Ascending aorta (tissue), 2 donors: Measurements from ENCODE around the gene WDR62. TPM values are rescaled to one million over a fixed set of nuclear protein-coding genes. Genes with fewer than 3 reads are reported as not detected.

Experiments used
- DNase-seq, 2 donors: peaks; one replicate each; pipeline ENCODE4 v3.0.0-alpha.2; 2019; ENCODE audit warnings: low spot score in 2 of 2
- H3K27ac ChIP-seq, 2 donors: fragments of 200-600 bp; sonication (generic); one replicate each; pipeline ENCODE4 v1.5.1; 2016 to 2017; ENCODE audit warnings: mild to moderate bottlenecking in 1 of 2
- H3K27me3 ChIP-seq: fragments of 200-600 bp; sonication (generic); one replicate; pipeline ENCODE4 v1.5.1; 2017
- H3K36me3 ChIP-seq, 2 donors: fragments of 200-600 bp; sonication (generic); one replicate each; pipeline ENCODE4 v1.5.1; 2016
- H3K4me1 ChIP-seq, 2 donors: fragments of 200-600 bp; sonication (generic); one replicate each; pipeline ENCODE4 v1.5.1; 2016 to 2017; ENCODE audit warnings: mild to moderate bottlenecking in 1 of 2
- H3K4me3 ChIP-seq, 2 donors: fragments of 200-600 bp; sonication (generic); one replicate each; pipeline ENCODE4 v1.5.1; 2016 to 2017; ENCODE audit warnings: mild to moderate bottlenecking in 1 of 2
- H3K9me3 ChIP-seq, 2 donors: fragments of 200-600 bp; sonication (generic); one replicate each; pipeline ENCODE4 v1.5.1; 2016
- intact Hi-C: fragments of 100-400 bp; cut with DNase I; formaldehyde crosslinking; loops from one replicate; pipeline ENCODE4 v1.15.1; 2023
- total RNA-seq: library from RNA; depleted of rRNA; stranded (reverse); fragments of >200 nt; gene quantifications from one replicate; pipeline ENCODE4 v1.1.0, GENCODE V29; 2016
- TF ChIP-seq, protein P1 (sequence below), 3 experiments: fragments of 200-600 bp in 2 of 3; fragments of 450-650 bp in 1 of 3; sonication (generic) in 2 of 3; IDR thresholded peaks; one replicate each; pipeline ENCODE4 v1.5.1; 2016 to 2019; ENCODE audit warnings: antibody characterized with exemption in 3 of 3, mild to moderate bottlenecking in 1 of 3, moderate library complexity in 1 of 3

The WDR62 gene
- total RNA-seq, 1 donor from 2014 or later: not detected

GRCh38 chr19:36089847-36090246, 35.1 kb downstream of the WDR62 start:
- Histone ChIP-seq H3K4me1 (no peaks in the 10 kb centered on the region), H3K27me3 (no peaks in the 10 kb centered on the region), H3K36me3 (no peaks in the 10 kb centered on the region), H3K27ac (no peak overlapping the region), H3K9me3 (no peaks in the 10 kb centered on the region), H3K4me3 (no peak overlapping the region)
- intact Hi-C loops: no loop called here
- no peak for DNase-seq
- TF ChIP-seq, protein P1, sequence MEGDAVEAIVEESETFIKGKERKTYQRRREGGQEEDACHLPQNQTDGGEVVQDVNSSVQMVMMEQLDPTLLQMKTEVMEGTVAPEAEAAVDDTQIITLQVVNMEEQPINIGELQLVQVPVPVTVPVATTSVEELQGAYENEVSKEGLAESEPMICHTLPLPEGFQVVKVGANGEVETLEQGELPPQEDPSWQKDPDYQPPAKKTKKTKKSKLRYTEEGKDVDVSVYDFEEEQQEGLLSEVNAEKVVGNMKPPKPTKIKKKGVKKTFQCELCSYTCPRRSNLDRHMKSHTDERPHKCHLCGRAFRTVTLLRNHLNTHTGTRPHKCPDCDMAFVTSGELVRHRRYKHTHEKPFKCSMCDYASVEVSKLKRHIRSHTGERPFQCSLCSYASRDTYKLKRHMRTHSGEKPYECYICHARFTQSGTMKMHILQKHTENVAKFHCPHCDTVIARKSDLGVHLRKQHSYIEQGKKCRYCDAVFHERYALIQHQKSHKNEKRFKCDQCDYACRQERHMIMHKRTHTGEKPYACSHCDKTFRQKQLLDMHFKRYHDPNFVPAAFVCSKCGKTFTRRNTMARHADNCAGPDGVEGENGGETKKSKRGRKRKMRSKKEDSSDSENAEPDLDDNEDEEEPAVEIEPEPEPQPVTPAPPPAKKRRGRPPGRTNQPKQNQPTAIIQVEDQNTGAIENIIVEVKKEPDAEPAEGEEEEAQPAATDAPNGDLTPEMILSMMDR (IDR thresholded peaks at IDR 0.05): no peak

DNA sequence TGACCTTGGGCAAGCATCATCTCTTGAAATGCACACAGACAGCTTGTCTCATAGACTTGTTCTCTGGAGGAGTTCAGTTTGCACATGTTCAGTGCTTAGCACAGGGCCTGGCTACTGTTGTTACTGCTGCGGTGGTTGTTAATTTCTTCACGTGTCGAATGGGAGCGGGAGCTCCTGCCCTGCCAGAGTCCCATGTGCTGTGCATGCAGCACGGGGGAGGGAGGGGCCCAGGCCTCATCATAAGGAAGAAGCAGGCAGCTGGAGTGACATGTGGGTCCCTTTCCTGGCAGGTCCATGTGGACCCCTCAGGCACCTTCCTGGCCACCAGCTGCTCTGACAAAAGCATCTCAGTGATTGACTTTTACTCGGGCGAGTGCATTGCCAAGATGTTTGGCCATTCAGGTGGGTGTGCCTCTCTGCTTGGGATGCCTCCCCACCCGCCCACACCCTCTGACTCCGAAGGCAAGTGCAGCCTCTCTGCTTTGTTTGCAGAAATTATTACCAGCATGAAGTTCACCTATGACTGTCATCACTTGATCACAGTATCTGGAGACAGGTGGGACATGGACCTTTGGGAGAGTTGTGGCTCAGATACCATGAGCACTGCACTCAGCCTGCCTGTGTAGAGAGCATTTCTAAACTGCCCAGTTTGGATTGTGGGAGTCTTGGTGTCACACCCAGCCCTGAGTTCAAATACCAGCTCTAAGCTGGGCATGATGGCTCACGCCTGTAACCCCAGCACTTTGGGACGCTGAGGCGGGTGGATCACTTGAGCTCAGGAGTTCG, 36.4 kb downstream of the WDR62 start:
- no peak overlapping the region for H3K27ac ChIP-seq
- no peaks in the 10 kb centered on the region for H3K27me3 ChIP-seq
- no peaks in the 10 kb centered on the region for H3K9me3 ChIP-seq
- TF ChIP-seq, protein P1 (IDR thresholded peaks at IDR 0.05): no peak
- H3K36me3 ChIP-seq: no peaks in the 10 kb centered on the region
- intact Hi-C loops: no loop called here
- no peaks in the 10 kb centered on the region for H3K4me1 ChIP-seq
- no peak overlapping the region for H3K4me3 ChIP-seq
- DNase-seq: no peak

DNA sequence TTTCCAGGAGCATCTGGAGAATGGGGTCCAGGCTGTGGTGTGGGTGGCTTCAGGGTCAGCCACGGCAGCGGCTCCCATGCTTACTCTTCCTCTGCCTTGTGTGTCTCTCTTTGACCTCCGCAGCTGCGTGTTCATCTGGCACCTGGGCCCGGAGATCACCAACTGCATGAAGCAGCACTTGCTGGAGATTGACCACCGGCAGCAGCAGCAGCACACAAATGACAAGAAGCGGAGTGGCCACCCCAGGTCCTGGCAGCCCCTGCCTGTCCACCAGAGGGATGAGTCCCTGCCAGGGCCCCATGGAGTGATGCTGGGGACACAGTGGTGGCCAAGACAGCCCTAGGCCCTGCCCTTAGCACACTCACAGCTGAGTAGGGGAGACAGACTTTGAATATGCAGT, 37.9 kb downstream of the WDR62 start:
- intact Hi-C loops: no loop called here
- no peaks in the 10 kb centered on the region for H3K36me3 ChIP-seq
- no peak for DNase-seq
- no peaks in the 10 kb centered on the region for H3K27me3 ChIP-seq
- H3K27ac ChIP-seq: no peak overlapping the region
- no peak overlapping the region for H3K4me3 ChIP-seq
- no peaks in the 10 kb centered on the region for H3K9me3 ChIP-seq
- H3K4me1 ChIP-seq: no peaks in the 10 kb centered on the region
- TF ChIP-seq, protein P1 (IDR thresholded peaks at IDR 0.05): no peak

DNA sequence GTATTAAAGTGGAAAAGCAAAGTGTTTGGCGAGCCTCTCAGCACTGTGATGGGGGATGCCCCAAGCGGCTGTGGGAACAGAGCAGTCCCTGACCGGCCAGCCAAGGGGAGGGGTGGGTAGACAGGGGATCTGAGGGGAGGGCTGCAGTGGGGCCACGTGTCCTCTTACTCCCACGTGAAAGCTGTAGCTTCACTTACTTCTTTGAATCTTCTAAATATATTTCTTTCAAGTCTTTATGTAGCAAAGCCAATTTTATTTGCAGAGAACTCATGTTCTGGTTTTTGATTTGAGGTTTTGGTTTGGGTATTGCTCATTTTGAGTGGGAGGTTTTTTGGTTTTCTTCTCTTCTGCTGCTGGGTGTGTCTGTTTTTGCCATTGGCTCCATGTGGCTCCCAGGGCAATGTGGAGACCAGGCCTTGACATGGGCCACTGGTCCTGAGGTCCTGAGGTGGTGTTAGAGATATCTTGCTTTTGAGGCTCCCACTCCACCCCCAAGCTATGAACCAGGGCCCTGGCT, 38.5 kb downstream of the WDR62 start:
- intact Hi-C loops: no loop called here
- DNase-seq: no peak
- Histone ChIP-seq H3K36me3 (no peaks in the 10 kb centered on the region), H3K27me3 (no peaks in the 10 kb centered on the region), H3K4me3 (no peak overlapping the region), H3K27ac (no peak overlapping the region), H3K9me3 (no peaks in the 10 kb centered on the region), H3K4me1 (no peaks in the 10 kb centered on the region)
- TF ChIP-seq, protein P1 (IDR thresholded peaks at IDR 0.05): no peak

DNA sequence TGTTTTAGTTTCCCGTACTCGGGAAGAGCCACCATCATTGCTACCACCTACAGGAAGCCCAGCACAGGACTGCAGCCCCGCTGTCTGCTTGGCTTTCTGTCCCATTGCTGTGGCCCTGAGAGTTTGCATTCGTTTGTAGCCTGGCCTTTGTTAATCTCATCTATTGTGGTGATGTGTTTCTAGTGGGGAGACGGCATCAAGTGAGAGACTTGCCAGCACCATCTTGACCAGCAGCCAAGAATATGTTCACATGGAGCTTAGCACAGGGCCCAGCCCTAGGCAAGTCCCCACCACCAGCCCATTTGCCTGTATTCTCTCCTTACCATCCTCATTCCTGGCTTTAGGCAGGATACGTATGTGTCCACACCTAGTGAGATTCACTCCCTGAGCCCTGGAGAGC, 39.0 kb downstream of the WDR62 start:
- H3K9me3 ChIP-seq: no peaks in the 10 kb centered on the region
- no peaks in the 10 kb centered on the region for H3K27me3 ChIP-seq
- DNase-seq: no peak
- TF ChIP-seq, protein P1 (IDR thresholded peaks at IDR 0.05): no peak
- no peak overlapping the region for H3K27ac ChIP-seq
- no peaks in the 10 kb centered on the region for H3K4me1 ChIP-seq
- intact Hi-C loops: no loop called here
- no peak overlapping the region for H3K4me3 ChIP-seq
- no peaks in the 10 kb centered on the region for H3K36me3 ChIP-seq
